Erythroblast (primary cell): ENCODE measurements around the gene ADAM15.

ENCODE experiments used
- GATA1 ChIP-seq: IDR thresholded peaks from 2 replicates; pipeline ENCODE4 v1.6.1; 2011; ENCODE audit warnings: low read depth, mild to moderate bottlenecking, control low read depth, low read length, moderate library complexity
- POLR2A ChIP-seq: IDR thresholded peaks from 2 replicates; pipeline ENCODE4 v1.6.1; 2011; ENCODE audit warnings: mild to moderate bottlenecking, low read length

- TF ChIP-seq POLR2A (no peak), GATA1 (no peak)
Measured at GRCh38 chr1:155044812-155045657, 6.1 kb upstream of the ADAM15 start.
